ENCODE results near the gene TOMM20L.
"Not testable (repeated sequence)": the region's sequence is repeated elsewhere in the genome, so short reads cannot be mapped to it uniquely, and the experiment has no call there.

Gene TOMM20L

DNA sequence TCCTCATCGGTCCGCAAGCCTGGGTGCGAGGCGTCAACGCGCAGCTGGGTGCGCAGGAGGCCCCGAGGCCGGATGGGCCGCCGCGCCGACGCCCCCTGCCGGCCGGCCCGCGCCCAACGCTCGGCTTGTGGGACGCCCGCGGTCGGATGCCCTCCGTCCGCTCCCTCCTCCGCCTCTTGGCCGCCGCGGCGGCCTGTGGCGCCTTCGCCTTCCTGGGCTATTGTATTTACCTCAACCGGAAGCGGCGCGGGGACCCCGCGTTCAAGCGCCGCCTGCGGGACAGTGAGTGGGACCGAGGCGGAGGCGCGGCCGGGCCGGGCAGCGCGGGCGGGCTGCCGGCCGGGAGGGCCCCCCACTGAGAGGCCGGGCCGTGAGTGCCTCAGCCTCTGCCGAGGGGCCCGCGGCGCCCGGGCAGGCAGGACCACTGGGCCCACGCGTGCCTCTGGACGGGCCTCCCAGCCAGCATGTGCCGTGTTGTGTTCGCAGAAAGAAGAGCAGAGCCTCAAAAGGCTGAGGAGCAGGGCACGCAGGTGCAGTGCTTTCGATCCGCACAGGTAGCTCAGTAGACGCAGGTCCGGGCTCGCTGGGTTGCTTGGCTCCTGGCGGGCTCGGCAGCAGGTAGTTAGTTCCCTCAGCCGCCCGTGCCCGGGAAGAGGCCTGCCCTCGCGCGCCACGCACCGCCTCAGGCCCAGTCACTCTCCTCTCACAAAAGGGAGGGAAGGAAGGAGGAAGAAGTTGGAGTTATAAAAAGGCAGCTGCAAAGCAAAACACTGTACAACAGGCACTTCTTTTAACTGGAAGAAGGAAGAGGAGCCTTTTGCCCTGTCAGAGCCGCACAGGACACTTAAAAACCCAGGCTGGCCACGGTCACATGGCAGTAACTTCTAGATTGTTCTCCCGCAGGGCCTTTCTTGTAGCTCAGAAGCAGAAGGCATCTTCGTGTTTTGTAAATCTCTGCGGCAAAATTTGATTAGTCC is at the start of gene TOMM20L:
Gene TOMM20L (plus strand): TSS at position 119 of the 977 bp plus-strand sequence. CDS start 28 bp downstream, at position 147.
- no peak for FAIRE-seq

DNA sequence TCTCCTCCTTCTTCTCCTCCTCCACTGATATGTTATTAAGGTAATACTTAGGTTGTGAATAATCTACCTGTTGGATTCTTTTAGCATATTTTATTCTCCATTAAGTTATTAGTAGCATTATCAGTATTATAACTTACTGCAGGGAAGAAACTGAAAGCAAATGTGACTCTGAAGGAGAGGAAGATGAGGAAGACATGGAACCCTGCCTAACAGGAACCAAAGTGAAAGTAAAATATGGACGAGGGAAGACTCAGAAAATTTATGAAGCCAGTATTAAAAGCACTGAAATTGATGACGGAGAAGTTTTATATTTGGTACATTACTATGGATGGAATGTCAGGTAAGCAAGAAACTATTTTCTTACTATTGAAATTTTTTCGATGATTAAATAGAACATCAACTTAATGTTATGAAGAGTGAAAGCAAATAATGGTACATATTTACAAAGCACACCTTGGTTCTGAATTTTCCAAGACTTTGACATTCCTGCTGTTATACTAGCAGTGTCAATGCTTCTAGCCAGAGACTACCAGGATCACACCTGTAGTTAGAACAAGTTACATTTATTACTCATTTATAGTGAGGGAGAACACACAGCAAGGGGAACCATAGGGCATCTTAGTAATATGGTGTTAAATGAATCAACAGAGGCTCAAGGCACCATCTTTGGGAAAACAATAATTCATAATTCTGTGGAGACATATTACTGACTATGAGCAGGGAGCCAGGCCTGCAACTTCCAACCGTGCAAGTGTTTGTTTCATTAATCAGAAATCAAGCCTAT is 42.0 kb upstream of the TOMM20L start:
- peak; percentile 94 for FAIRE-seq

DNA sequence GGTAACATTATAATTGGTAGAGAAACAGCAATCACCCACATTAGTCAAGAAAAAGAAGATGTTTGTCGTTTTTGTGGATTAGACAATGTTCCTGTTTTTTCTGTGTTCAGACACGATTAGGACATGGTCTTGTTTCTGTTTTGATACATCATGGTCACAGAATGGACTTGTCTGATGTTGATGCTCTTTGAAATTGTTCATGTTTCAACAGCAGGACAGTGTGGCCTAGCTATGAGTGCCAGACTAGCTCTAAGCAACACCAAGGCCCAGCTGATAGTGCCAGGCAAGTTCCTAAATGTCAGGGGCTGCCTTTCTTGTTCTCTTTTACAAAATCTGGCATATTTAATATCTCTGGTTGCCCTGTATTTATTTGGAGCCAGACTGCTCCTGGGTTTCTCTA is 40.9 kb upstream of the TOMM20L start:
- FAIRE-seq = no peak

DNA sequence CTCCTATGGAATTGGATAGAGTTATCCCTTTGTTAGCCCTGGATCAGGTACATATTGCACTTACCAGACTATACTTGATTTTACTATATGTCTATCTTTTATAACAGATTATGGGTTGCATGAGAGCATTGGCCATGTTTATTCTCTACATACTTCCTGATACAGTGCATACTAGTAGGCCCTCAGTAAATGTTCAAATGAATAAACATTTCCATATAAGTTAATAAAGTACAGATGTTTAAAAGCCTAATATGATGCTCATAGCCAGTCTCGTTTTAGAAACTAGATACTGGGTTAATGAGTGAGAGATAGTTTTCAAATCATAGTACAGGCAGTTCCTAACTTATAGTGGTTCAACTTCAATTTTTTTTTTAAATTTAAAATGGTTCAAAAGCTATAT is 39.5 kb upstream of the TOMM20L start:
- no peak for FAIRE-seq

DNA sequence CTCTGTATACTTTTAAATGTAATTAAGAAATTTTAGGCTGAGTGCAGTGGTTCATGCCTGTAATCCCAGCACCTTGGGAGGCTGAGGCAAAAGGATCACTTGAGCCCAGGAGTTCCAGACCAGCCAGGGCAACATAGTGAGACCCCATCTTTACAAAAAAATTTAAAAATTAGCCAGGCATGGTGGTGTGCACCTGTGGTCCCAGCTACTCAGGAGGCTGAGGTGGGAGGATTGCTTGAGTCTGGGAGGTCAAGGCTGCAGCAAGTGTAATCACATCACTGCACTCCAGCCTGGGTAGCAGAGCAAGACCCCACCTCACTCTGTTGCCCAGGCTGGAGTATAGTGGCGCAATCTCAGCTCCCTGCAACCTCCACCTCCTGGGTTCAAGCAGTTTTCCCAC is 33.5 kb upstream of the TOMM20L start:
- FAIRE-seq = not testable (repeated sequence)

DNA sequence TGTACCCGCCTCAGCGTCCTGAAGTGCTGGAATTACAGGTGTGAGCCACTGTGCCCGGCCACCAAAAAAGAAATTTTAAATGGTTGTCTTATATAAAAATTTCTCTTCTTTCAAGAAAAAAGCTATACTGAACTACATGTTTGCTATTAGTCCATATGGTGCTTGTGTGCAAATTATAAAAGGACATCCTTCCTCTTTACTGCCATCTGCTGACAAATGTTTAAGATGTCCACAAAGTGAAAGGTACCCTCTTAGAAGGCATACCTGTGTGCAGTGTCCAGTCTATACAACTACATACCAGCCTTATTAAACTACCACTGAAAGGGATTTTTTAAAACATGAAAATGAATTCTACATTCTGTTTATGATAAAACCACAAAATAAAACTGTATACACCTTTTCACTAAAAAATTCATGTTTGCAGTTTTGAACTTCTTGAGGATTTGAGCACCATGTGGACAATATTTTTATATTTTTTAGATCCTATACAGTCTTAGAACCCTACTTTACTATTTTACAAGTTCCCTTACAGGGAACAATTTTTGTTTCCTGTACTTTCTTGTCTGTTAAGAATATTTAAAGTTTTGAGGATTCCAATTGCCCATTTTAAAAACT is 32.8 kb upstream of the TOMM20L start:
- peak; percentile 83 for FAIRE-seq

DNA sequence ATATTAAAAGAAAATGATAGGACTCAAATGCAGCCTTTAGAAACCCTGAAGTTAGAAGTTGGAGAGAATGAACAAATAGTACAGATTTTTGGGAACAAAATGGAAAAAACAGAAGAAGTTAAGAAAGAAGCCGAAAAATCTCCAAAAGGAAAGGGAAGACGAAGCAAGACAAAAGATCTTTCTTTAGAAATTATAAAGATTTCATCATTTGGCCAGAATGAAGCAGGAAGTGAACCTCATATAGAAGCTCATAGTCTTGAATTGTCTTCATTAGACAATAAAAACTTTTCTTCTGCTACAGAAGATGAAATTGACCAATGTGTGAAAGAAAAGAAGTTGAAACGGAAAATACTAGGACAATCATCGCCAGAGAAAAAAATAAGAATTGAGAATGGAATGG is 31.4 kb upstream of the TOMM20L start:
- no peak for FAIRE-seq

DNA sequence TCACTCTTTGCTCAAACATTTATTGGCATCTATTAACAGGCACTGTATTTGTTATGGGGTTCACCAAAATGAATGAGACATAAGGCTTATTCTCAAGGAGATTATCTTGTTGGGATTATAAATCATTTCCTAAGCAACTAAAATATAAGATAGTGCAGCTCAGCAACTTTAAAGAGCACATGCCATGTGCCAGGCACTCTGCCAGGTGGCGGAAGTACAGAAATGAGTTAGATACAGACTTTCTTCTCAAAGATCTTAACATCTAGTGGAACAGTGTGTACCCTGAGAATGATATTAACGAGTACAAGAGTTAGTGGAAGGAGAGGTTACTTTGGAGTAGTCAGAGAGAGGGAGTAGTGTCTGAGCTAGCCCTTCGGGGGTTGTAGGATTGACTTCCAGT is 28.4 kb upstream of the TOMM20L start:
- FAIRE-seq = no peak

DNA sequence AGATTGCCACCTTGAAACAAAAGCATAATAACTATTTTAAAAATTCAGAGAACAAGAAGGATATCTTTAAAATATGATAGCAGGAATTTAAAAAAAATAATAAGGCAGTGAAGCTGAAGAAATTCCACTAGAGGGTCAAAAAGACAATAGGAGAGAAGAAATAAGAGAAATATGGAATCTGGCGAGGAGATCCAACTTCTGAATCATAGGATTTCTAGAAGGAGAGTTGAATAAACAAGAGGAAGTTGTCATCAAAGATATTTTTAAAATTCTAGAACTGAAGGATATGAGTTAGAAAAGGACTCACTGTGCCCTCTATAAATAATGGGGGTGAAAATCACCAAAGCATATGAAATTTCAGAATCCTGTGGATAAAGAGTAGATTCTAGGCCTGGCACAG is 26.8 kb upstream of the TOMM20L start:
- FAIRE-seq = no peak

DNA sequence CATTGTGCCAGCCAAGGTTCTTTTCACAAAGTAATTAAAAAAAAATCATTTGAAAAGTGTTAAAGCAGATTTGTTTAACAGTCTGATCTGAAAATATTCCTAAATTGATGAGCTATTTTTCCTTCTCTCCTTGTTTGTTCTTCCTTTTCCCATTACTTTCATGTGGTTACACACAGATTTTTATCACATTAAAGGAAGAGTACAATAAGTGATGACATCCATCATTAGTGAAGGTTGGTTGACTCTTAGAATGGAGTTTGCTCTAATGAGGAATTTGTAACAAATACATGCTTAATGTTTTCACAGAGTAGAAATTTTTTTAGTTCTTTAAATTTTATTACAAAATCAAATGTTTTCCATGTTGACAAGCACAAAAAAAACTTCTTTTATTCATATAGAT is 18.9 kb upstream of the TOMM20L start:
- peak; percentile 74 for FAIRE-seq

DNA sequence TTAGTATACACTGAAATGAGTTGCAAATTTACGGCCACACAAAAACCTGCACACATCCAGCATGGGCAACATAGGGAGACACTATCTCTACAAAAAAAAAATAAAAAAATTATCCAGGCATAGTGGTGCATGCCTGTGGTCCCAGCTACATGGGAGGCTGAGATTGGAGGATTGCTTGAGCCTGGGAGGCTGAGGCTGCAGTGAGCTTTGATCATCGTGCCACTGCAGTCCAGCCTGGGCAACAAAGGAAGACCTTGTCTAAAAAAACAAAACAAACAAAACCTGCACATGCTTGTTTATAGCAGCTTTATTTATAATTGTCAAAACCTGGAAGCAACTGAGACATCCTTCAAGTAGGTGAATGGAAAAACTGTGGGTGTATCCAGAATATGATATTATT is 4.9 kb upstream of the TOMM20L start:
- no peak for FAIRE-seq

DNA sequence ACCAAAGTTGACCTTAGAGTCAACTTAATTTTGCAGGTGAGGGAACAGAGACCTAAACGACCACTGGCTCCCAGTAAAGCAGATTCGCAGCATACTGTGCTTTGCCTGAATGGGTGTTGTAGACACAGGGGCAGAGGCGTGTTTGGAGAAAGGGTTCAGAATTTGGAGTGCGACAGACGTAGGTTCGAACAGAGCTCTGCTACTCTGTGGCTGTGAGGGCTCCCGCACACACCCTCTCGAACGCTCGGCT is 243 bp upstream of the TOMM20L start:
- no peak for FAIRE-seq

DNA sequence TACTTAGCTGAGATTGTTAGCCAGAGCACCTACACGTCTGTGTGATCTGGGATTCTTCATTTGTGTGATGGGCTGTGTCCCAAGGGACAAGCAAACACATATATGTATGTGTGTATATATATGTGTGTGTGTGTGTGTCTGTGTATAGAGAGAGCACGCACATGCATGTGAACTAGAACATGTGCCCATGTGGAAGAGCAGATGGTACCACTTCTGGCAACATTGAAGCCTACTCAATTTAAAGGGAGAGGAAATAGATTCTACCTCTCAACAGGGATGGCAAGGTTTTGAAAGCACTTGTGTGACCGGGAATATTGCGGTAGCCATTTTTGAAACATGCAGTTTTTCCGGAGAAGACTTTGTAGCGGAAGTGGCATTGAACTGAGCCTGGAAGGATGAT is 1.4 kb downstream of the TOMM20L start:
- no peak for FAIRE-seq

DNA sequence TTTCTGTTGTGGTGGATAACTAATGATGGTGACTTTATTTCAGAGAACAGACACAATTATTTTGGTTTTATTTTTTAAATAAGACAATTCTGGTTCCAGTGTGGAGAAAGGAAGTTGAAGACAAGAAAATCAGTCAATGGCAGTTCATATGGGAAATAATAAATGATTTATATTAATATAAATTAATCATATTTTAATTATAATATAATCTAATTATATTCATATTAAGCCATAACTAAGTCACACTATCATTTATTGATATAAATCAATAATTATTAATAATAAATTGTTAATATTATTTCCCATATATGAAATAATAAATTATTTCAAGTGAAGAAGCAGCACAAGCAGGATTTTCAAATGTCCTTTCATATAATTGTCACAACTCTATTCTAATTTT is 2.8 kb downstream of the TOMM20L start:
- FAIRE-seq = no peak

DNA sequence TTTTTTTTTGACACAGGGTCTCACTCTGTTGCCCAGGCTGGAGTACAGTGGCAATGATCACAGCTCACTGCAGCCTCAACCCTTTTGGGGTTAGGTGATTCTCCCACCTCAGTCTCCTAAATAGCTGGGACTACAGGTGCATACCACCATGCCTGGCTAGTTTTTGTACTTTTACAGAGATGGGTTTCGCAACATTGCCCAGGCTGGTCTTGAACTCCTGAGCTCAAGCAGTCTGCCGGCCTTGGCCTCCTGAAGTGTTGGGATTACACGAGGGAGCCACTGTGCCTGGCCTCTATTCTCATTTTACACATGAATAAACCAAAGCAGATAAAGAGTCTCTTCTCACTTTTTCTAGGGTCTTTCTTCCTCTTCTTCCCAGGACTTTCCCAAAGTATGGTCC is 3.2 kb downstream of the TOMM20L start:
- FAIRE-seq = no peak

DNA sequence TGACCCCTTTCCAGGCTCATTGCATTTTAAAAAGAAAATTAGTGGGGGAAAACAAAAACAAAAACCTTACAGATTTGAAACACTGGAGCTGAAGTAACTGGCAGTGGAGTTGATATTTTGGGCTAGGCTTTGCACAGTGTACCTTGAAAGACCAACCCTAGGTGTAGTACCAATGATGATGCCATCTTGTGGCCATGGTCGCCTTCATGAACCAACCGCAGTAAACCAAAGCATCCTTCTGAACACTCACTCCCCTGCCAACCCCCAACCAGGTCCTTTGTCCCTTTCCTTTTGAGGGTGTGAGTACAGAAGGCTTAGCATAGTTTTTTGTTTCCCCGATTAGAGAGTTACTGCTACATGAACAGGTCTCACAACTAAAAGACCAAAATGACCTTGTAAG is 5.9 kb downstream of the TOMM20L start:
- FAIRE-seq = no peak

DNA sequence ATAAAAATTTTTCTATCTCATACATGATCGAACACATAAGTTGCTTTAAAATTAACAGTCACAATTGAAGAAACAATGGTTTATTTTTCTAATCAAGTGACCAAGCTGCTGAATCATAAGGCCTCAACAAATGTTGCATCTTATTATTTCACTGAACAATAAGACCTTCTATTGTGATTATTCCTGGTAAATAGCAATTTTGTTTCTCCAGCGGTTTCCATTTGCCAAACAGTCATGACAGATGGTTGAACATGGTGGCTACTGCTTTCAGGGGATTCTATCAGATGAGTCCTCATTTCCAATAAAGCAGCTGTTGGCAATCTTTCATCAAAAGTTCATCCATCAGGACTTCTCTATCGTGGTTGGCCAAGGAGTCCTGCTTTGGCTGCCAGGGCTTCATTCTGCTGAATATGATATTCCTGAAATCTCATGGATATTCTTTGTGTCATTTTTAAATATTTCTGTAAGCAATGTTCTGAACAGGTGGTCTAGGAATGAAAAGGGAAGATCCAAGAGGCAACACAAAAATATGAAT is 13.0 kb downstream of the TOMM20L start:
- no peak for FAIRE-seq

DNA sequence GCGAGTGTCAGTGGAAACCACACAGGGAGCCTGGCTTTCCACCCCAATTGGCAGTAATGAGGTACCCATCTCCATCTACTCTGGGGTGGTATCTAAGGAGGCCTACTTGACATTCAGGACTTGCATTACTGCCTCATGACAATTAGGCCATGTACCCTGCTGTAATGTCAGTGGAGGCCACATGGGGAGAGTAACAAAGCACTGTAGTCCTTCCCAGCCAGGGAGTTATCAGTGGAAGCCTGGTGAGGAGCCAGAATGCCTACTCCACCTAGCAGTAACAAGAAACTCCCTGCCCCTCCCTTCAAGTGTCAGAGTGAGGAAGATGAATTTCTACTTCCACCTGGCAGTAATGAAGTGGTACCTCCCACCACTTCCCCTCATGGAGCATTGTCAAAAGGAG is 19.1 kb downstream of the TOMM20L start:
- no peak for FAIRE-seq

DNA sequence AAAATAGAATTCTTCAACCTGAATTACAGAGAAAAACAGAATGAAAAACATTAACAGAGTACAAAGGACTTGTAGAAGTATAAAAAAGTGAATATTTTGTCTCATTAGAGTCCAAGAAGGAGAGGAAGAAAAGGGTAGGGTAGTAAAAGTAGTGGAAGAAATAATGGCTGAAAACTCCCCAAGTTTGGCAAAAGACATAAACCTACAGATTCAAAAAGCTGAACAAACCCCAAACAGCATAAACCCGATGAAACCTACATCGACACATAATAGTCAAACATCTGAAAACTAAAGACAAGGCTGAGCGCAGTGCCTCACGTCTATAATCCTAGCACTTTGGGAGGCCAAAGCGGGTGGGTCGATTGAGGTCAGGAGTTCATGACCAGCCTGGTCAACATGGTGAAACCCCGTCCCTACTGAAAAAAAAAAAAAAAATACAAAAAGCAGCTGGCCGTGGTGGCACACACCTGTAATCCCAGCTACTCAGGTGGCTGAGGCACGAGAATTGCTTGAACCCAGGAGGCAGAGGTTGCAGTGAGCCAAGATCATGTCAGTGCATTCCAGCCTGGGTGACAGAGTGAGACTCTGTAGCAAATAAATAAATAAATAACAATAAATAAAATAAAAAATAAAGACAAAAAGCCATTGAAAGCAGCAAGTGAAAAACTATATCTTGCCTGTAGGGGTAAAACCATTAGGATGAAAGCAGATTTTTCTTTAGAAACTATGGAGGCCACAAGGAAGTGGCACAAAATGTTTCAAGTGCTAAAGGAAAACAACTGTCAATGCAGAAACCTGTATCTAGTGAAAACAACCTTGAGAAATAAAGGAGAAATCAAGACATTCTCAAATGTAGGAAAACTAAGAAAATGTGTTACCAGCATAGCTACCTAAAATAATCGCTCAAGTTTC is 20.2 kb downstream of the TOMM20L start:
- no peak for FAIRE-seq

DNA sequence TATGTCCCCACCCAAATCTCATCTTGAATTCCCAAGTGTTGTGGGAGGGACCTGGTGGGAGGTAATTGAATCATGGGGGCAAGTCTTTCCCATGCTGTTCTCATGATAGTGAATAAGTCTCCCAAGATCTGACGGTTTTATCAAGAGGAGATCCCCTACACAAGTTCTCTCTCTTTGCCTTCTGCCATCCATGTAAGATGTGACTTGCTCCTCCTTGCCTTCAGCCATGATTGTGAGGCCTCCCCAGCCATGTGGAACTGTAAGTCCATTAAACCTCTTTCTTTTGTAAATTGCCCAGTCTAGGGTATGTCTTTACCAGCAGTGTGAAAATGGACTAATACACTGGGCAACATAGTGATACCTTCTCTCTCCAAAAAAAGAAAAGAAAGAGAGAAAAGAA is 21.2 kb downstream of the TOMM20L start:
- not testable (repeated sequence) for FAIRE-seq

DNA sequence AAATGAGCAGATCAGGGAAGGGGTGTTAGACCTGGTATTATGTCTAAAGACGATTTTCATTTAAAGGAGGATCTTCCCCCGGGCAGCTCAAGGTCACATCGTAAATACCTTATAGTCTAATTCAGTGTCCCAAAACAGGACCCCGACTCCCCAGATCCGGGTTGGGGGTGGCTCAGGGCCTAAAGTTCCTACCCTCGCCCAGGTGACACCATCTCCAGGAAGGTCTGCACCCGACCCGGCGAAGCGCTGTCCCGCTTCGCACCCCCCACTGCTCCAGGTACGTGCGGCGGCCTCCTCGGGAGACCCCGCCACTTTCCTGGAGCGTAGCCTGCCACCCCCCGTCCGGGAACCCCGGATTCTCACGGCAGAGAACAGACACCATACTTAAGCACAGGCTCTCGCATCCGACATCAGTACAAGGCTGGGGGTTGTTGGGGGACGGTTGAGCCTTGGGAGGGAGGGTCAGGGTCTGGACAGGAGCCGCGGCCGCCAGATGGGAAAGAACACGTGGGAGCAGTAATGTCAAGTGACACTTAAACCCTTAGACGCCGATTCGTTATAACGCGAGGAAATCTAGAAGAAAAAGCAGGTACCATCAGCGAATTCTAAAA is 31.0 kb downstream of the TOMM20L start:
- FAIRE-seq = no peak
